ENCODE data around the gene C1orf35. TPM values are rescaled to one million over a fixed set of nuclear protein-coding genes. Genes with fewer than 3 reads are reported as not detected.

Gene C1orf35
- total RNA-seq, 1 donor from 2014 or later: 16.5 TPM

- no peak for DNase-seq (ENCODE audit: low spot score)
These were observed 24.1 kb downstream of the C1orf35 start for GRCh38 chr1:228079013-228079412.

- no peak for DNase-seq (ENCODE audit: low spot score)
These were observed 25.4 kb downstream of the C1orf35 start for GRCh38 chr1:228077565-228078330.

DNA sequence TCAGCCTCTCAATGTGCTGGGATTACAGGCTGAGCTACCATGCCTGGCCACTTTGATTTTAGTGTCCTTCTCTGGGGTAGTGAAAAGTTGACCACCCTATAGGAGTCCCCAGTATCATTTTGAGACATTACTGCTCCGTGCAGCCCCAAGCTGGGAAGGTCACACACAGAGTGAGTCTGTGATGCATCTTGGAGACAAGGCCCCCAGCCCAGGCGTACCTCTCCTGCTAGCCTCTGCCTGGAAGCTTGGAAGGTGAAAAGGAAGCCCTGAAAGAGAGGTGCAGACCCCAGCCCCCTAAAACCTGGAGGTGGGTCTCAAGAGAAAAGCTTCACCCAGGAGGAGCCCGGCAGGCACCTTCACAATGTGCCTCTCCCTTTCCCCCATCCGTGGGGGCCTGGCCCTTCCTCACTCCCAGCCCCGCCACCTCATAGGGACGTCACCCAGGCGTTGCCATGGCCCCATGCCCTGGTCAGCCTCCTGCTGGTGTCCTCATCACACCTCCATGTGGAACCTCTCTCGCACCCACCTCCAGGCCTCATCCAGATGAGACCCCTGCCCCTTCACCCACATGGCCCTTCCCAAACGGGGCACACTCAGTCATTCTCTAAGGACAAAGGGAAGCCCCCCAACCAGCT, 26.2 kb downstream of the C1orf35 start:
- DNase-seq (ENCODE audit: low spot score): no peak

DNA sequence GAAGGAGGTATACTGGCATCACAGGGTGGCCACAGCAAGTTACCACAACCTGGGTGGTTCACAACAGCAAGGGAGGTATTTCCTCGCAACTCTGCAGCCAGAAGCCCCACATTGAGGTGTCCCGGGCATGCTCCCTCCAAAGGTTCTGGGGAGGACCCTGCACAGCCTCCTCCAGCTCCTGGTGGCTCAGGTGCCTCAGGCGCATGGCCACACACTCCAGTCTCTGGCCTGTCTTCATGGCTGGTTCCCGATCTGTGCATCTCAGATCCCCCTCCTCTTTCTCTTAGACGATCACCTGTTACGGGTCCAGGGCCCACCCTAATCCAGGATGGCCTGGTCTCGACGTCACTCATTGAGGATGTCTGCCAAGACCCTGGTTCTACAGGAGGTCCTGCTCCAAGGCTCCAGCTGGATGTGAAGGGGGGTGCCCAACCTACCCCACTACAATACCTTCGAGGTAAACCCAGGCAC, 27.3 kb downstream of the C1orf35 start:
- no peak for DNase-seq (ENCODE audit: low spot score)

GRCh38 chr1:228074954-228075730, 28.0 kb downstream of the C1orf35 start:
- DNase-seq (ENCODE audit: low spot score): no peak

GRCh38 chr1:228073857-228074545, 29.1 kb downstream of the C1orf35 start:
- DNase-seq (ENCODE audit: low spot score): no peak

DNA sequence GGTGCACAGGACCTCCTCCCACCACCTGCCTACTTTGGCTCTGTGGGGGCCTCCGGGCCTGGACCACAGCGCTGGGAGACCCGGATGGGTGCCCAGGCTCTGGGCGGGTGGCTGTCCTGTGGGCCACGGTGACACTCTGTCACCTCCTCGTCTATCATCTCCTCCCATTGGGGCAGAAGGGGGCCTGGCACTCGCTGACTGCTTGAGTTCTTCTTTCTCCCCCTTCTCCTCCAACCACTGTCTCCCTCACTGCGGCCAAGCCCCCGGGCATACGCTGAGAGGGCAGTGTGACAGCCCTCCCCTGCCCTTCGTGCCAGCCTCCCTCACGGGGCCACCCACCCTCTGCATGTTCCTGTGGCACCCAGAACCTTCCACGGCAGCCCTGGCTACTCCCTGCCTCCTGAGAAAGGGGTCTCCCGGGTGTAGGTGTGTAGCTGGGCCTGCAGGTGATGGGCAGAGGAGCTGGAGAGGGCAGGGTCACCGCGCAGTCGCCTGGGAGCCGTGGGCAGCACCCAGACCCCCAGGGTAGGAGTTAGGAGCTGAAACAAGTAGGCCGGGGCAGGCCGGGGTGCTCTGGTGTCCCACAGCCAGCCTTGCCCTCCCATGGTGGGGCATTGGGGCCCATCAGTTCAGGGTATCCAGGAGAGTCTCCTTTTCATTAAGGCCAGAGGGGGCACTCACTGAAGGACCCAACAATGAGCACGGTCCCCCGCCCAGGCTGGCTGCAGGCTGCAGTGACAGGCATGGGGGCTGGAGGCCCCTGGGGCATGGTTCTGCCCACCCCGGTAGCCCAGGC, 29.9 kb downstream of the C1orf35 start:
- no peak for DNase-seq (ENCODE audit: low spot score)

GRCh38 chr1:228072658-228073043, 30.5 kb downstream of the C1orf35 start:
- no peak for DNase-seq (ENCODE audit: low spot score)

GRCh38 chr1:228071839-228072657, 31.1 kb downstream of the C1orf35 start:
- no peak for DNase-seq (ENCODE audit: low spot score)

GRCh38 chr1:228070851-228071250, 32.3 kb downstream of the C1orf35 start:
- no peak for DNase-seq (ENCODE audit: low spot score)

DNA sequence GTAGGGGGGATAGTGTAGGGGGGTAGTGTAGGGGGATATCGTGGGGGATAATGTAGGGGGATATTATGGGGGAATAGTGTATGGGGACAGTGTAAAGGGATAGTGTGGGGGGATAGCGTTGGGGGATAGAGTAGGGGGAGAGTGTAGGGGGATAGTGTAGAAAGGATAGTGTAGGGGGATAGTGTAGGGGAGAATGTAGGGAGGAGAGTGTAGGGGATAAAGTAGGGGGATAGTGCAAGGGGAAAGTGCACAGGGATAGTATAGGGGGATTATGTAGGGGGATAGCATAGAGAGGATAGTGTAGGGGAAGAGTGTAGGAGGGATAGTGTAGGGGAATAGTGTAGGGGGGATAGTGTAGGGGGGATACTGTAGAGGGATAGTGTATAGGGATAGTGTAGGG, 33.0 kb downstream of the C1orf35 start:
- DNase-seq (ENCODE audit: low spot score): no peak

- no peak for DNase-seq (ENCODE audit: low spot score)
These were observed 34.8 kb downstream of the C1orf35 start for GRCh38 chr1:228068359-228068758.

GRCh38 chr1:228066891-228067654, 36.1 kb downstream of the C1orf35 start:
- no peak for DNase-seq (ENCODE audit: low spot score)

DNA sequence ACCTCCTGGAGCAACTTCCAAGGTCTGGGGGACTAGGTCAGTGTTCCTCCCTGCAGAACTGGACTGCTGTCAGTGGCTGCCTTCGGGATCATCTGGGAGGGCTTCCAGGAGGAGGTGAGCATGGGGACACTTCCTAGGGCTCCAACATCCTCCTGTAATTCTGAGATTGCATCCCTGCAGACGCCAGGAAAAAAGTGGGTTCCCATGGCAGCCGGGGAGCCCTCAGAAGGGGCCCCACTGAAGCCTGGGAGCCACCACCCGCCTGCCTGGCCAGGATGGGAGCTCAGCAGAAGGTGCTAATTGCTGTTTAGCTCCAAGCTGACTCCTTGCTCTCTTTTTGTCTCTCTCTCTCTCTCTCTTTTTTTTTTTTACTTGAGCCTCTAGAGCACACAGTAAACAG, 36.7 kb downstream of the C1orf35 start:
- DNase-seq (ENCODE audit: low spot score): no peak

- no peak for DNase-seq (ENCODE audit: low spot score)
These were observed 37.4 kb downstream of the C1orf35 start for GRCh38 chr1:228065543-228066347.

DNA sequence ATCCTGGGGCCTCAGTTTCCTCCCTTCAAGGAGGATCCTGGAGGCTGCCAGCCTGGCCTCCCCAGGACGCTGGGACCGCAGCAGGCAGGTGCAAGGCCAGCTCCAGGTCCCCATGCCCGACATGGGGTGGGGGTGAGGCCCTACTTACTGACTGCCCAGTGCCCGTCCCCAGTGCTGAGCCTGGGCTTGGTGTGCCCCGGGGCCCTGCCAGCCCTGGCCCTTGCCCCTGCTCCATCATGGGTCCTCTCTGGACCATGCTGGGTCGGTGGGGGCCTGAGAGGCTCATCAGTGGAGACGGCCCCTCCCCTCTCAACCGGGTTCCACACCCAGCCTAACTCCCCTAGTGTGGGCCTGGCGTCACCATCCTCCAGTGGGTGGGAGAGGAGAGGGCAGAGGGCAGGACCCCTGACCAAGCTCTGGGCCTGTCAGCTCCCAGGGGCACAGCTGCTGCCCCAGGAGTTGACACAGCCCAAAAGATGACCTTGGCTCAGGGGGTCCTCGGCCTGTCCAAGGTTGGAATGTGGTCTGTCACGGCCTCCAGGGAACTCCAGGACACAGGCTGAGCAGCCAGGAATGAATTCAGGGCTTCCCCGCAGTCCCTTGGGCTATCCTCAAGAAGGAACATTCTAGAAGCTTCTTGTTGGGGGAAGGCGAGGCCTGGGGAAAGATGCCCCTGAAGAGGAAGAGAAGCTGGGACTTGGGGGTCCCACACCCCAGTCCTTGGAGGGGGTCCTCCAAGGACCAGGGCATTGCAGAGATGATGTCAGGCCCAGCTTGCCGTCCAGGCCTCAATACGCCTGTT, 38.2 kb downstream of the C1orf35 start:
- DNase-seq (ENCODE audit: low spot score): no peak

- DNase-seq (ENCODE audit: low spot score): no peak
These were observed 38.8 kb downstream of the C1orf35 start for GRCh38 chr1:228064296-228064695.

Measured in ureter (tissue), 1 donor.